PC-9 (cell line): ENCODE results near the gene BNIP3. TPM values are rescaled to one million over a fixed set of nuclear protein-coding genes. Genes with fewer than 3 reads are reported as not detected.

ENCODE experiments used
- BruUV-seq: library from RNA; stranded (reverse); fragments of 400-500 nt; replicated peaks from 2 replicates; lab custom pipeline; 2021; lab: Mats Ljungman, UMichigan
- CTCF ChIA-PET: fragments of 300-600 bp; sonication (Branson Sonifier 250); formaldehyde crosslinking; loops from one replicate; lab custom pipeline; 2022; ENCODE audit warnings: antibody characterized with exemption; lab: Charles Lee
- POLR2A ChIA-PET: fragments of 300-600 bp; sonication (Branson Sonifier 250); formaldehyde crosslinking; loops from one replicate; lab custom pipeline; 2022; ENCODE audit warnings: antibody characterized with exemption; ENCODE audit not compliant: unreplicated experiment; lab: Charles Lee
- DNase-seq, 2 experiments: peaks; one replicate each; pipeline versions ENCODE4 v3.0.0 to v3.0.0-alpha.2; 2015 to 2022; ENCODE audit warnings: mixed read lengths in 1 of 2
- H2AFZ ChIP-seq: fragments of 200-600 bp; sonication (generic); 2 replicates; pipeline ENCODE4 v1.8.1; 2017; ENCODE audit warnings: antibody characterized with exemption
- H3F3A ChIP-seq: fragments of 200-600 bp; sonication (generic); 2 replicates; pipeline ENCODE4 v1.8.1; 2017; ENCODE audit warnings: antibody characterized with exemption, mild to moderate bottlenecking, low read depth; ENCODE audit not compliant: insufficient read depth
- H3K27ac ChIP-seq: fragments of 200-600 bp; sonication (generic); 2 replicates; pipeline ENCODE4 v1.6.1; 2016; ENCODE audit warnings: mixed run types
- H3K27me3 ChIP-seq: fragments of 200-600 bp; sonication (generic); 2 replicates; pipeline ENCODE4 v1.6.1; 2016; ENCODE audit warnings: low read depth, mixed run types; ENCODE audit not compliant: insufficient read depth
- H3K36me3 ChIP-seq: fragments of 200-600 bp; sonication (generic); 2 replicates; pipeline ENCODE4 v1.6.1; 2016; ENCODE audit warnings: low read depth, mixed run types
- H3K4me1 ChIP-seq: fragments of 200-600 bp; sonication (generic); replicated peaks from 2 replicates; pipeline ENCODE4 v1.6.1; 2016; ENCODE audit warnings: mixed run types; ENCODE audit not compliant: insufficient read depth
- H3K4me2 ChIP-seq: fragments of 200-600 bp; sonication (generic); 2 replicates; pipeline ENCODE4 v1.6.1; 2017; ENCODE audit warnings: mixed run types
- H3K4me3 ChIP-seq: fragments of 200-600 bp; sonication (generic); 2 replicates; pipeline ENCODE4 v1.6.1; 2016; ENCODE audit warnings: mixed run types
- H3K79me2 ChIP-seq: fragments of 200-600 bp; sonication (generic); 2 replicates; pipeline ENCODE4 v1.6.1; 2017; ENCODE audit warnings: low read depth, mixed run types
- H3K9me2 ChIP-seq: fragments of 200-600 bp; sonication (generic); 2 replicates; pipeline ENCODE4 v1.8.1; 2017; ENCODE audit warnings: mild to moderate bottlenecking; ENCODE audit not compliant: insufficient read depth
- H3K9me3 ChIP-seq: fragments of 200-600 bp; sonication (generic); 2 replicates; pipeline ENCODE4 v1.8.1; 2016; ENCODE audit warnings: low read depth; ENCODE audit not compliant: insufficient read depth
- H4K20me1 ChIP-seq: fragments of 200-600 bp; sonication (generic); 2 replicates; pipeline ENCODE4 v1.8.1; 2017; ENCODE audit not compliant: insufficient read depth
- CTCF ChIP-seq: fragments of 200-600 bp; sonication (generic); conservative IDR thresholded peaks from 2 replicates; pipeline ENCODE4 v1.6.1; 2017; ENCODE audit warnings: mixed run types, antibody characterized with exemption, mild to moderate bottlenecking, moderate library complexity
- EZH2 ChIP-seq: fragments of 200-600 bp; sonication (generic); IDR thresholded peaks from 2 replicates; pipeline ENCODE4 v1.8.0; 2017; ENCODE audit warnings: antibody characterized with exemption, low read depth
- intact Hi-C: fragments of 100-400 bp; cut with micrococcal nuclease; formaldehyde crosslinking; loops from one replicate; pipeline ENCODE4 v1.10.0; 2022; ENCODE audit not compliant: unreplicated experiment
- total RNA-seq: library from RNA; stranded (reverse); gene quantifications from 2 replicates; pipeline ENCODE4 v1.2.3, GENCODE V29; 2021

Gene BNIP3
- total RNA-seq, 1 experiment from 2014 or later = 21.0 TPM

- no peak for DNase-seq
- Histone ChIP-seq H2AFZ (no peak overlapping the region), H3K79me2 (peaks cover 13% of the 10 kb centered on the region; the same call in 1 of the 2 replicates), H3K4me1 (no peaks in the 10 kb centered on the region), H3K4me2 (no peak overlapping the region), H3F3A (no peaks in the 10 kb centered on the region), H3K27ac (no peak overlapping the region), H4K20me1 (no peaks in the 10 kb centered on the region; the same call in 1 of the 2 replicates), H3K4me3 (no peak overlapping the region), H3K9me2 (no peaks in the 10 kb centered on the region), H3K9me3 (no peaks in the 10 kb centered on the region), H3K27me3 (no peaks in the 10 kb centered on the region), H3K36me3 (no peaks in the 10 kb centered on the region)
- CTCF ChIA-PET = no interaction called here
- no TSS peak for BruUV-seq
- intact Hi-C loops = no loop called here
- POLR2A ChIA-PET = no interaction called here
- no peak for TF ChIP-seq EZH2
- no peak for TF ChIP-seq CTCF
These were observed 45.4 kb downstream of the BNIP3 start for GRCh38 chr10:131936294-131936693.

GRCh38 chr10:131935260-131935659 is 46.5 kb downstream of the BNIP3 start:
- no peaks in the 10 kb centered on the region for H3K27me3 ChIP-seq
- TF ChIP-seq EZH2 (no peak), CTCF (no peak)
- ChIA-PET CTCF (no interaction called here), POLR2A (no interaction called here)
- no peak overlapping the region for H2AFZ ChIP-seq
- peaks cover 22% of the 10 kb centered on the region; the same call in 1 of the 2 replicates for H3K79me2 ChIP-seq
- DNase-seq = no peak
- H4K20me1 ChIP-seq = no peaks in the 10 kb centered on the region; the same call in 1 of the 2 replicates
- no peak overlapping the region for H3K4me3 ChIP-seq
- H3K36me3 ChIP-seq = no peaks in the 10 kb centered on the region
- intact Hi-C loops = no loop called here
- no peaks in the 10 kb centered on the region for H3K4me1 ChIP-seq
- BruUV-seq = no TSS peak
- H3K27ac ChIP-seq = no peak overlapping the region
- H3K9me2 ChIP-seq = no peaks in the 10 kb centered on the region
- H3K9me3 ChIP-seq = no peaks in the 10 kb centered on the region
- no peak overlapping the region for H3K4me2 ChIP-seq
- no peaks in the 10 kb centered on the region for H3F3A ChIP-seq

GRCh38 chr10:131934769-131935168 is 47.0 kb downstream of the BNIP3 start:
- BruUV-seq = no TSS peak
- Histone ChIP-seq H3K4me2 (no peak overlapping the region), H3K79me2 (peaks cover 26% of the 10 kb centered on the region; the same call in 1 of the 2 replicates), H3K27me3 (no peaks in the 10 kb centered on the region), H3K9me2 (no peaks in the 10 kb centered on the region), H3K4me1 (no peaks in the 10 kb centered on the region), H2AFZ (no peak overlapping the region), H3K4me3 (no peak overlapping the region), H3K9me3 (no peaks in the 10 kb centered on the region), H3K36me3 (no peaks in the 10 kb centered on the region), H4K20me1 (no peaks in the 10 kb centered on the region; the same call in 1 of the 2 replicates), H3F3A (no peaks in the 10 kb centered on the region), H3K27ac (no peak overlapping the region)
- ChIA-PET CTCF (no interaction called here), POLR2A (no interaction called here)
- TF ChIP-seq CTCF (no peak), EZH2 (no peak)
- intact Hi-C loops = no loop called here
- DNase-seq = no peak
